C4-2B (cell line): Measurements from ENCODE around the gene ZFAND2A.

Experiments used
- ZFX ChIP-seq: fragments of 450-650 bp; IDR thresholded peaks from 2 replicates; pipeline ENCODE4 v1.6.1; 2017
- TF ChIP-seq, protein P1 (sequence below): fragments of 450-650 bp; conservative IDR thresholded peaks from 2 replicates; pipeline ENCODE4 v1.5.1; 2017; ENCODE audit warnings: mild to moderate bottlenecking

- TF ChIP-seq, protein P1, sequence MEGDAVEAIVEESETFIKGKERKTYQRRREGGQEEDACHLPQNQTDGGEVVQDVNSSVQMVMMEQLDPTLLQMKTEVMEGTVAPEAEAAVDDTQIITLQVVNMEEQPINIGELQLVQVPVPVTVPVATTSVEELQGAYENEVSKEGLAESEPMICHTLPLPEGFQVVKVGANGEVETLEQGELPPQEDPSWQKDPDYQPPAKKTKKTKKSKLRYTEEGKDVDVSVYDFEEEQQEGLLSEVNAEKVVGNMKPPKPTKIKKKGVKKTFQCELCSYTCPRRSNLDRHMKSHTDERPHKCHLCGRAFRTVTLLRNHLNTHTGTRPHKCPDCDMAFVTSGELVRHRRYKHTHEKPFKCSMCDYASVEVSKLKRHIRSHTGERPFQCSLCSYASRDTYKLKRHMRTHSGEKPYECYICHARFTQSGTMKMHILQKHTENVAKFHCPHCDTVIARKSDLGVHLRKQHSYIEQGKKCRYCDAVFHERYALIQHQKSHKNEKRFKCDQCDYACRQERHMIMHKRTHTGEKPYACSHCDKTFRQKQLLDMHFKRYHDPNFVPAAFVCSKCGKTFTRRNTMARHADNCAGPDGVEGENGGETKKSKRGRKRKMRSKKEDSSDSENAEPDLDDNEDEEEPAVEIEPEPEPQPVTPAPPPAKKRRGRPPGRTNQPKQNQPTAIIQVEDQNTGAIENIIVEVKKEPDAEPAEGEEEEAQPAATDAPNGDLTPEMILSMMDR = peak; percentile 90
- no peak for TF ChIP-seq ZFX
Observed at GRCh38 chr7:1175967-1176851, 16.2 kb upstream of the ZFAND2A start.
